ENCODE data around the gene CLCNKA.

CLCNKA gene

GRCh38 chr1:16074217-16074616 lies 52.4 kb downstream of the CLCNKA start:
- peak overlapping the region; percentile 77 for H3K4me3 Mint-ChIP-seq
- no peaks in the 10 kb centered on the region for H3K36me3 Mint-ChIP-seq
- ATAC-seq (ENCODE audit: low read depth) = no peak
- H3K27ac Mint-ChIP-seq = no peak overlapping the region
- no peak for DNase-seq (ENCODE audit: low spot score in 2 of 2)
- H3K9me3 Mint-ChIP-seq = no peaks in the 10 kb centered on the region
- H3K27me3 Mint-ChIP-seq = peaks cover 13% of the 10 kb centered on the region
- peaks cover 13% of the 10 kb centered on the region for H3K4me1 Mint-ChIP-seq

- Mint-ChIP-seq H3K9me3 (no peaks in the 10 kb centered on the region), H3K4me1 (peaks cover 11% of the 10 kb centered on the region), H3K27ac (no peak overlapping the region), H3K27me3 (peaks cover 11% of the 10 kb centered on the region), H3K36me3 (no peaks in the 10 kb centered on the region), H3K4me3 (no peak overlapping the region)
- ATAC-seq (ENCODE audit: low read depth) (no peak), DNase-seq (ENCODE audit: low spot score in 2 of 2) (no peak)
Measured at GRCh38 chr1:16075337-16076030, 53.6 kb downstream of the CLCNKA start.

DNA sequence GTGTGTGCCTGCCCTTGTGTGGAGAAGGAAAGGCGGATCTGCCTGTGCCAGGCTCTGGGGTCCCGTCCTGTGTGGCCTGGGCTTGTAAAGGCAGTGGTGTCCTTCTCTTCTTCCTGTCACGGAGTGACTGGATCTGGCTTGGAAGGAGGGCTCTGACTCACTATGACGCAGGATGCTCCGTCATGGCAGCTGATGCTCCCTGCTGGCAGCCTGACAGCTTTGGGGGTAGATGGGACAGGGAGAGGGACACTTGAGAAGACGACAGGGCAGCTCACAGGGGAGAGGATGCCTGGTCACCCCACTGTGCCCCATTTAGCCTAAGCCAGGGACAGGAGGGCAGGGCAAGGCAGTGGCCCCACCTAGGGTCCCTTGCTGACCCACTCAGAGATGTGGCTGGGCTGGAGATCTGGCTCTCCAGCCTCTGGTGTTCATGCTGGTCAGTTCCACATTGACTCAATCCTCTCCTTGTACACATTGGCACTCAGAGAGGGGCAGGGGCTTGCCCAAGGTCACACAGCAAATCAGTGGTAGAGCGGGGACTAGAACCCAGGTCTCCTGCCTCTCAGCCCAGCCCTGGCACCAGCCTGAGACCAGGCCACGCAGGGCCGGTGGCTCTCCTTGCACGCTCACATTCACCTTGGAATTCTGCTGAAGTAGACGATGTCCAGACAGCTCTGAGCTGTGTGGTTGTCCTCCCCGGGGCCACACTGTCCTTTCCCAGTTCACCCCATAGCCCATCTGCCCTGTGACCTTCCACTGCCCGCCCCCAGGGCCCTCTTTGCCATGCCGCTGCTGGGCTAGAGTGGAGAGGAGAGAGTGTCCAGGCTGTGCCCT lies 54.4 kb downstream of the CLCNKA start:
- H3K4me3 Mint-ChIP-seq = no peak overlapping the region
- no peak for DNase-seq (ENCODE audit: low spot score in 2 of 2)
- peaks cover 11% of the 10 kb centered on the region for H3K27me3 Mint-ChIP-seq
- peaks cover 11% of the 10 kb centered on the region for H3K4me1 Mint-ChIP-seq
- no peak for ATAC-seq (ENCODE audit: low read depth)
- no peak overlapping the region for H3K27ac Mint-ChIP-seq
- H3K36me3 Mint-ChIP-seq = no peaks in the 10 kb centered on the region
- H3K9me3 Mint-ChIP-seq = no peaks in the 10 kb centered on the region

- DNase-seq (ENCODE audit: low spot score in 2 of 2) = no peak
- Mint-ChIP-seq H3K27ac (no peak overlapping the region), H3K4me1 (peaks cover 11% of the 10 kb centered on the region), H3K9me3 (no peaks in the 10 kb centered on the region), H3K27me3 (peaks cover 11% of the 10 kb centered on the region), H3K4me3 (no peak overlapping the region), H3K36me3 (no peaks in the 10 kb centered on the region)
- no peak for ATAC-seq (ENCODE audit: low read depth)
Measured at GRCh38 chr1:16076865-16077238, 55.0 kb downstream of the CLCNKA start.

DNA sequence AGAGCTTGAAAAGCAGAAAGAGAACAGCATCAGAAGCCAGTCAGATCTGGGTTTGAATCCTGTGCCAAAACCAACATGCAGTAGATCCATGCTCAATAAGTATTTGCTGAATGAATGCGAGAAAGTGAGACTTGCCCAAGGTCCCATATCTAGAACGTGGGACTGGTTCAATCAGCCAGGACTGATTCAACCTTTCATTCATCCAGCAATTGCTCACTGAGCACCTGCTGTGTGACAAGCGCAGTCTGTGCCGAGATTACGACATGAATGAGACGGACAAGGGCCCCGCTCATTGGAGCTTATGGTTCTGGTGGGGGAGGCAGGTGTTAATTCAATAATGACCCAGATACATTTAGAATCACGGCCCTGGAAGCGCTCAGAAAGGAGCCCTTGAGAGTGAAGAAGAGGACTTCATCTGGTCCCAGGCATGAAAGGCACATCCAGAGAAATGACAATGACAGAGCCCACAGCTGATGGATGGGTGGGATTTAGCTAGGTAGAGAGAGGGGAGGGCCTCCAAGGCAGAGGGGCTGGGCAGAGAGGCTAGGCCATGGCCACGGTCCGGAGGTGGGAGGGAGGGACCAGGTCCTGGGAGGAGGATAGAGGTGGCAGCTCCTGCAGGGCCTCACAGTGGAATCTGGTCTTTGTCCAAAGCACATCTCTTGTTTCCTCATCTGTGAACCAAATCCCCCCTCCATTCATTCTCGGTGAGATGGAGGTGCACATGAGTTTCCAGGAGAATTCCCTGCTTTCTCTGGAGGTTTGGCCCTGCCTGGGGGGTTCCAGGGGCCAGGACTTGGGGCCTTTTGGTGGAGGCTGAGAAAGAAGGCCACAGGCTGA lies 55.8 kb downstream of the CLCNKA start:
- Mint-ChIP-seq H3K4me3 (no peak overlapping the region), H3K27ac (no peak overlapping the region), H3K36me3 (no peaks in the 10 kb centered on the region), H3K27me3 (peaks cover 11% of the 10 kb centered on the region), H3K4me1 (peaks cover 11% of the 10 kb centered on the region), H3K9me3 (no peaks in the 10 kb centered on the region)
- DNase-seq (ENCODE audit: low spot score in 2 of 2) (no peak), ATAC-seq (ENCODE audit: low read depth) (no peak)

- H3K27me3 Mint-ChIP-seq = peaks cover 8% of the 10 kb centered on the region
- peak; percentile 64 to 73 for DNase-seq (ENCODE audit: low spot score in 2 of 2)
- H3K36me3 Mint-ChIP-seq = no peaks in the 10 kb centered on the region
- H3K9me3 Mint-ChIP-seq = no peaks in the 10 kb centered on the region
- peak overlapping the region; percentile 89 for H3K4me3 Mint-ChIP-seq
- H3K27ac Mint-ChIP-seq = no peak overlapping the region
- ATAC-seq (ENCODE audit: low read depth) = peak; percentile 82
- H3K4me1 Mint-ChIP-seq = peaks cover 6% of the 10 kb centered on the region
Measured at GRCh38 chr1:16078925-16079656, 57.3 kb downstream of the CLCNKA start.

DNA sequence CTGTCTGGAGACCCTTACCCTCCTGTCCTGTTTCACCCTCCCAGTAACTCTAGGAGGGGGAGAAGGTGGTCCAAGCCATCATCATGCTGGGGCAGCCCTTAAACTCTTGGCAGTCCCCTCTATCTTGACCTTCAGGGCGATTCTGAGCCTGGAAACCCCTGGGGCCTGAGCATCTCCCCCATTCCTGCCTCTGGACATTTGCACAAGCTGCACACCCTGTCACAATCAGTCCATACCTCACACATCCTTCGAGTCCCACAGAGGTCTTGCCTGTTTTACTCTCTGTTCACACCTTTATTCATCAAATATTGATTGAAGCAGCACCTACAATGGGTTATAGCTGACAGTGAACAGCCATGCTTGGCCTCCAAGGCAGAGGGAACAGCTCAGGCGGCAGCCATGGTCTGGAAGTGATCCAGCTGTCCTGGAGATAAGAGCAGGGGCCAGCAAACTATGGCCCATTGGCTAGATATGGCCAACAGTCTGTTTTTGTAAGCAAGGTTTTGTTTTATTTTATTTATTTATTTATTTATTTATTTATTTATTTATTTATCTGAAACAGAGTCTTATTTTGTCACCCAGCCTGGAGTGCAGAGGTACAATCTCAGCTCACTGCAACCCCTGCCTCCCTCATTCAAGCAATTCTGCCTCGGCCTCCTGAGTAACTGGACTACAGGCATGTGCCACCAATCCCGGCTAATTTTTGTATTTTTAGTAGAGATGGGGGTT lies 58.8 kb downstream of the CLCNKA start:
- Mint-ChIP-seq H3K27ac (no peak overlapping the region), H3K9me3 (no peaks in the 10 kb centered on the region), H3K4me3 (no peak overlapping the region), H3K4me1 (peaks cover 2% of the 10 kb centered on the region), H3K36me3 (no peaks in the 10 kb centered on the region), H3K27me3 (peaks cover 3% of the 10 kb centered on the region)
- no peak for ATAC-seq (ENCODE audit: low read depth)
- DNase-seq (ENCODE audit: low spot score in 2 of 2) = no peak

DNA sequence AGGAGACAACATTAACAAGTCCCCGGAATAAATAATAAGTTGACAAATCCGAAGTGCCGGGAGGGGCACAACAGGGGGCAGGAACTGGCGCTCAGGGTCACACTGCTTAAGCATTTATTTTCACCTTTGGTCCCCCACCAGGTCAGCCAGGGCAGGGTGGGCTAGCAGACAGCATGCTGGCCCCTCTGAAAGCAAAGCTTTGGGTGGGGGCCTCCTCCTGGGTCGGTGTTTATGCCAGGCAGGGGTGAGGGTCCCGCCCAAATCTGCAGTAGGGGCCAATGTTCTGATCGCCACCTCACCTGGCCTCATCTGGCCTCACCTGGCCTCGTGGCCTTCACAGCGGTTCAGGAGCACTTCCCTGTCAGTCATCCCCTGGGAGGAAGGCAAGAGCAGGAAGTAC lies 59.8 kb downstream of the CLCNKA start:
- no peak for ATAC-seq (ENCODE audit: low read depth)
- no peak for DNase-seq (ENCODE audit: low spot score in 2 of 2)
- no peaks in the 10 kb centered on the region for H3K9me3 Mint-ChIP-seq

GRCh38 chr1:16082283-16083038 lies 60.6 kb downstream of the CLCNKA start:
- no peaks in the 10 kb centered on the region for H3K9me3 Mint-ChIP-seq
- H3K4me1 Mint-ChIP-seq = peaks cover 2% of the 10 kb centered on the region
- H3K36me3 Mint-ChIP-seq = no peaks in the 10 kb centered on the region
- peaks cover 1% of the 10 kb centered on the region for H3K27me3 Mint-ChIP-seq
- DNase-seq (ENCODE audit: low spot score in 2 of 2) (peak; percentile 53 to 61), ATAC-seq (ENCODE audit: low read depth) (peak; percentile 37)
- no peak overlapping the region for H3K4me3 Mint-ChIP-seq
- H3K27ac Mint-ChIP-seq = no peak overlapping the region

More for the DNA sequence above, 59.8 kb downstream of the CLCNKA start:
- H3K27ac Mint-ChIP-seq = no peak overlapping the region
- no peak overlapping the region for H3K4me3 Mint-ChIP-seq
- no peaks in the 10 kb centered on the region for H3K36me3 Mint-ChIP-seq
- H3K27me3 Mint-ChIP-seq = peaks cover 1% of the 10 kb centered on the region
- peaks cover 2% of the 10 kb centered on the region for H3K4me1 Mint-ChIP-seq

DNA sequence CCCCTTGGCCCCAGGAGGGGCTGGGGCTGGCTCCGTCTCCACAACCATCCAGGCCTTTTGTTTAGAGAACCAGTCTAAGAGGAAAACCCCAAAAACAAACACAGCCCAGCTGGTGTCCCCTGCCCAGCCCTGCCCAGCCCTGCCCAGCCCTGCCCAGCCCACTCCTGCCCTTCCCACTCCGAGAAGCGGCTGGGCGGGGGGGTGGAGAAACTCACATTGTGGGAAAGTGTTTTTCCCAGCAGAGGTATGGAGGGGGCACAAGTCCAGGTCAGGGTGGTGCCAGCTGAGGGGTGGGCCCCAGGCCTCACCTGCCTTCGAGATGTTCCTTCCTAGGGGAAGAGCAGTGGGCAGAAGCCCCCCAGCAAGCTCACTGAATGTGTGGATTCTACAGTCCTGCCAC lies 61.6 kb downstream of the CLCNKA start:
- Mint-ChIP-seq H3K27me3 (peaks cover 1% of the 10 kb centered on the region), H3K27ac (no peak overlapping the region), H3K36me3 (no peaks in the 10 kb centered on the region), H3K4me1 (peaks cover 2% of the 10 kb centered on the region), H3K4me3 (no peak overlapping the region), H3K9me3 (no peaks in the 10 kb centered on the region)
- no peak for ATAC-seq (ENCODE audit: low read depth)
- no peak for DNase-seq (ENCODE audit: low spot score in 2 of 2)

Measured in memory B cell (primary cell).